ENCODE data around the gene XRCC6. TPM values are rescaled to one million over a fixed set of nuclear protein-coding genes. Genes with fewer than 3 reads are reported as not detected.
"Not testable (repeated sequence)": the region's sequence is repeated elsewhere in the genome, so short reads cannot be mapped to it uniquely, and the experiment has no call there.

Gene XRCC6
- polyA plus RNA-seq (ENCODE audit: insufficient read length in 4 of 4), result 100 to 1,000 TPM; 262 to 392 (median 362) TPM

- peak; percentile 99 for DNase-seq (ENCODE audit: low read depth in 4 of 4, low spot score in 3 of 4)
These were observed at the start of gene XRCC6 for GRCh38 chr22:41621099-41621910. XRCC6 (plus strand) TSS chr22:41621295; CDS start chr22:41622005, 710 bp downstream.

GRCh38 chr22:41571786-41572185 is 49.3 kb upstream of the XRCC6 start:
- DNase-seq (ENCODE audit: low read depth in 4 of 4, low spot score in 3 of 4), result no peak

GRCh38 chr22:41572305-41572704 is 48.8 kb upstream of the XRCC6 start:
- DNase-seq (ENCODE audit: low read depth in 4 of 4, low spot score in 3 of 4), result not testable (repeated sequence)

DNA sequence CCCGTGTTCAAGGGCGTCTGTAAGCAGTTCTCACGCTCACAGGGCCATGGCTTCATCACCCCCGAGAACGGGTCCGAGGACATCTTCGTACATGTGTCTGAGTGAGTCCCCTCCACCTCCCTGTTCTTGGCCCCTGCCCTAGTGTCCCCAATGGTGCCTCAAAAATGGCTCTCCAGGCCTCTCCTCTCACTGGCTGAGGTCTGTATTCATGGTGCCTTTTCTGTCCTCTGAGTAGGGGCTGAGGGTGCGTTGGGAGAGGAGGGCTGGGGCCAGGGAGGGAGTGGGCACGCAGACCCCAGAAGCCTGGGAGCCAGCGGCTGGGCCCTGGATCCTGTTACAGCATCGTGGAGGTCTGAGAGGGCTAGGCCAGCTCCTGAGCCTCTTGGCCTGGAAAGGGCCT is 47.4 kb upstream of the XRCC6 start:
- DNase-seq (ENCODE audit: low read depth in 4 of 4, low spot score in 3 of 4), result no peak

- no peak for DNase-seq (ENCODE audit: low read depth in 4 of 4, low spot score in 3 of 4)
These were observed 46.2 kb upstream of the XRCC6 start for GRCh38 chr22:41574847-41575381.

DNA sequence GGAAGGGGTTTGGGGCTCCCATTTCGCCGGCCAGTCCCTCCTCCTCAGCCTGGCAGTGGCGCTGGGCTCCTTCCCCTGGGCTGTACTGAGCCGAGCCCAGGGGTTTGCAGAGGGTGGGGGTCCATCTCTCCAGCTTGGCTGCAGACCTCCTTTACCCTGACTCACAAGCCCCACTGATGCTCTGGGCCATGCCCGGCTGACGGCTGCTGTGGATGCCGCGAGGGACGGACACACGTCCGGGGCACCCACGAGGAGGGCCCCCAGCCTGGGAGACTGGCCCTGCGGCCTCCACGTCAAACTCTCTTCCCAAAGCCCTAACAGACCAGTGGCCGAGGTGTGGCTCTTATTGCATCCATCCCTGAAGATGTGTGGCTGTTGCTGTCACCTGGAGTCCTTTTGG is 45.6 kb upstream of the XRCC6 start:
- no peak for DNase-seq (ENCODE audit: low read depth in 4 of 4, low spot score in 3 of 4)

- no peak for DNase-seq (ENCODE audit: low read depth in 4 of 4, low spot score in 3 of 4)
These were observed 44.2 kb upstream of the XRCC6 start for GRCh38 chr22:41576877-41577276.

DNA sequence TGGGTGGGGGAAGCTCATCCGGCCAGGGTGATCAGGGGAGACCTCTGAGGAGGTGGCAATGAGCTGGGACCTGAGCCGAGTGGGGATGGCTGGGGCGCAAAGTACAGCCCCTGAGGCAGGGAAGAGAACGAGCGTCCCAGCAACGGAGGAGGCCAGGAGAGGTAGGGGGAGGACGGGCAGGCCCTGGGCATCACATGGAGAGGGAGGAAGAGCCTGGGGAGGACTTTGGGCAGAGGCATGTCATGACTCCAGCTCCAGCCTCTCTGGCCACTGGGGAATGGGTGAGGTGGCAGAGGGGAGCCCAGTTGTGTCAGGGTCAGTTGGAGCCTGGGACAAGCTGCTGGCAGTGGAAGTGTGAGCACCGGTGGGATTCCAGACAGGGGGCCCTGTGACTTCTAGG is 43.0 kb upstream of the XRCC6 start:
- DNase-seq (ENCODE audit: low read depth in 4 of 4, low spot score in 3 of 4), result no peak

GRCh38 chr22:41578818-41579217 is 42.3 kb upstream of the XRCC6 start:
- no peak for DNase-seq (ENCODE audit: low read depth in 4 of 4, low spot score in 3 of 4)

GRCh38 chr22:41579297-41579996 is 41.6 kb upstream of the XRCC6 start:
- DNase-seq (ENCODE audit: low read depth in 4 of 4, low spot score in 3 of 4), result no peak

GRCh38 chr22:41579997-41580355 is 41.1 kb upstream of the XRCC6 start:
- DNase-seq (ENCODE audit: low read depth in 4 of 4, low spot score in 3 of 4), result no peak

- no peak for DNase-seq (ENCODE audit: low read depth in 4 of 4, low spot score in 3 of 4)
These were observed 38.4 kb upstream of the XRCC6 start for GRCh38 chr22:41582694-41583093.

DNA sequence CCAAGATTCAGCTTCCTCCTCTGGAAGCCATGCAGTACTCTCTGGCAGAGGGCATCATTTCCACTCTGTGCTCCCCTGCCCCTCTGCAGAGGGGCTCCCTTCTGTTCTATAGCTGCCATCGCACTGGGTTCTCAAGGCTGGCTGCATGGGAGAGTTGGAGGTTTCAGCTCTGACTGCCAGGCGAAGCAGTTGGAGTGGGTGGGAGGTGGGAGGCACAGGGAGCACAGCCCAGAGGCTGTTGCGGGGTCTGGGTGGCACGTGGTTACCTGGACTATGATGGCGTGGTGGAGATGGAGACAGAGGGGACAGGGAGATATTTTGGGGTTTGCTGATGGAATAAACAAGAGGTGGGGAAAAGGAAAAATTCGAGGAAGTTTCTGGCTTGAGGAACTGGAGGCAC is 36.2 kb upstream of the XRCC6 start:
- DNase-seq (ENCODE audit: low read depth in 4 of 4, low spot score in 3 of 4), result no peak

DNA sequence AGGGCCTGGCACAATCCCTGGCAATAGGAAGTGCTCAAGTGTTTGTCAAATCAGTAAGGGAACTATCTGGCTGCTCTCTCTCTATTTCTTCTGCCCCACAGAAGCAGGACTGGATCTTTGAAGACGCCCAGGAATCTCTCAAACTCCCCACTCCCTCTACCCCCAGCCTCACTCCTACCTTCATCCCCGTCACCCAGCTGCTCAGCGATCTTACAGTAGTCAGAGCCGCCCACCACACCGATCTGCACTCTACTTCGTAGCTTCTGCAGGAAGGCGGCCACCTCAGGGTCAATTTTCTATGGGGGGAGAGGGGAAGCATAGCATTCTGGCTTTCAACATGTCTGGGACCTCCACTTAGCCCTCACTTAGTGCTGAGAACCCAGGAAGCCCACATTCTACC is 35.2 kb upstream of the XRCC6 start:
- DNase-seq (ENCODE audit: low read depth in 4 of 4, low spot score in 3 of 4), result no peak

- DNase-seq (ENCODE audit: low read depth in 4 of 4, low spot score in 3 of 4), result no peak
These were observed 33.8 kb upstream of the XRCC6 start for GRCh38 chr22:41587347-41587723.

GRCh38 chr22:41589391-41590241 is 31.5 kb upstream of the XRCC6 start, which contains the start of gene PMM1:
PMM1 (minus strand) TSS chr22:41589840; CDS start chr22:41589805, 35 bp downstream.
- DNase-seq (ENCODE audit: low read depth in 4 of 4, low spot score in 3 of 4), result peak; percentile 96 to 99 (median 99)

DNA sequence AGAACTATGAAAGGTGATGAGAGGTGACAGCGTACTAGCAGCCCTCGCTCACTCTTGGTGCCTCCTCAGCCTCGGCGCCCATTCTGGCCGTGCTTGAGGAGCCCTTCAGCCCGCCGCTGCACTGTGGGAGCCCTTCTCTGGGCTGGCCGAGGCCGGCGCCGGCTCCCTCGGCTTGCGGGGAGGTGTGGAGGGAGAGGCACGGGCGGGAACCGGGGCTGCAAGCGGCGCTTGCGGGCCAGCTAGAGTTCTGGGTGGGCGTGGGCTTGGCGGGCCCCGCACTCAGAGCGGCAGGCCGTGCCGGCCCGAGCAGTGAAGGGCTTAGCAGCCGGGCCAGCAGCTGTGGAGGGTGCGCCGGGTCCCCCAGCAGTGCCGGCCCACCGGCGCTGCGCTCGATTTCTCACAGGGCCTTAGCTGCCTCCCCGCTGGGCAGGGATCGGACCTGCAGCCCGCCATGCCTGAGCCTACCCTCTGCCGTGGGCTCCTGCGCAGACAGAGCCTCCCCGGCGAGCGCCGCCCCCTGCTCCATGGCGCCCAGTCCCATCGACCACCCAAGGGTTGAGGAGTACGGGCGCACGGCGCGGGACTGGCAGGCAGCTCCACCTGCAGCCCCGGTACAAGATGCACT is 27.6 kb upstream of the XRCC6 start:
- not testable (repeated sequence) for DNase-seq (ENCODE audit: low read depth in 4 of 4, low spot score in 3 of 4)

GRCh38 chr22:41595703-41596102 is 25.4 kb upstream of the XRCC6 start:
- no peak for DNase-seq (ENCODE audit: low read depth in 4 of 4, low spot score in 3 of 4)

- DNase-seq (ENCODE audit: low read depth in 4 of 4, low spot score in 3 of 4), result no peak
These were observed 24.1 kb upstream of the XRCC6 start for GRCh38 chr22:41596776-41597634.

- DNase-seq (ENCODE audit: low read depth in 4 of 4, low spot score in 3 of 4), result no peak
These were observed 23.5 kb upstream of the XRCC6 start for GRCh38 chr22:41597635-41597953.
